ENCODE measurements around the gene ATP8B4.

DNA sequence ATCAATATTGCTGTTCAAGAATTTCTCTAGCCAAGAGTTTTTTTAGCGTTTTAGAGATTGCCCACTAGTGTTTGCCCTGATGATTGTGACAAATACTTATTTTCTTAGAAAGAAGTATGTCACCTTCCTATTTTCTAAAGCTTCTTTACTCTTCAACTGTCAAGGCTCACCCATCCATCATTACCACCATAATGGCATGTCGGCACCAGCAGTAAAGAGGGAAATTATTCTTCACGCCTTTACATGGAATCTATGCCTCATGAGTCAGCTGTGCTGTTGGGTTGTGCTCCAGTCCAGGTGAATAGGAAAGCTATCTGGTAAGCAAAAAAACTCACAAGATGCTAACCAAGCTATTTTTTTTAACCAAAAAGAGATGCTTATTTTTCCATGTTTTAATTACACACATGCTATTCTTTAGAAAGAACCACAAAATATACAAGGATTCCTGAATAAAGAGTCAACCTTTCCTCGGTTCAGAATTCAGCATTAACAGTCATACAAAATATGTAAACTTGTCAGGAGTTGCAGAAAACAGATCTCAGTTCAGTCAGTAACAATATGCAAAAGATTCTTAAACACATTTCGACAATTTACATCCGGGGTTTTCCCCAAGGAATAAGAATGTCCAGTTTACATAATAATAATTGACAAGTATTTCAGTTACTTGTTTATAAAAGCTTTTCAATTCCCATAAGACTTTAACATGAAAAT lies 128.0 kb downstream of the ATP8B4 start:
- TF ChIP-seq, protein P1, sequence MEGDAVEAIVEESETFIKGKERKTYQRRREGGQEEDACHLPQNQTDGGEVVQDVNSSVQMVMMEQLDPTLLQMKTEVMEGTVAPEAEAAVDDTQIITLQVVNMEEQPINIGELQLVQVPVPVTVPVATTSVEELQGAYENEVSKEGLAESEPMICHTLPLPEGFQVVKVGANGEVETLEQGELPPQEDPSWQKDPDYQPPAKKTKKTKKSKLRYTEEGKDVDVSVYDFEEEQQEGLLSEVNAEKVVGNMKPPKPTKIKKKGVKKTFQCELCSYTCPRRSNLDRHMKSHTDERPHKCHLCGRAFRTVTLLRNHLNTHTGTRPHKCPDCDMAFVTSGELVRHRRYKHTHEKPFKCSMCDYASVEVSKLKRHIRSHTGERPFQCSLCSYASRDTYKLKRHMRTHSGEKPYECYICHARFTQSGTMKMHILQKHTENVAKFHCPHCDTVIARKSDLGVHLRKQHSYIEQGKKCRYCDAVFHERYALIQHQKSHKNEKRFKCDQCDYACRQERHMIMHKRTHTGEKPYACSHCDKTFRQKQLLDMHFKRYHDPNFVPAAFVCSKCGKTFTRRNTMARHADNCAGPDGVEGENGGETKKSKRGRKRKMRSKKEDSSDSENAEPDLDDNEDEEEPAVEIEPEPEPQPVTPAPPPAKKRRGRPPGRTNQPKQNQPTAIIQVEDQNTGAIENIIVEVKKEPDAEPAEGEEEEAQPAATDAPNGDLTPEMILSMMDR (IDR thresholded peaks at IDR 0.05; ENCODE audit: borderline replicate concordance, extremely low read depth, low read length, poor library complexity, severe bottlenecking) = no peak
- no peak for TF ChIP-seq EZH2 (IDR thresholded peaks at IDR 0.05; ENCODE audit: borderline replicate concordance, low read depth, low read length, severe bottlenecking)

Measured in DND-41 (cell line).